LNCAP (cell line): Measurements from ENCODE around the gene NMBR.

Experiments used
- CTCF ChIP-seq: fragments of 450-650 bp; IDR thresholded peaks from 2 replicates; pipeline ENCODE4 v1.5.1; 2017; ENCODE audit warnings: mild to moderate bottlenecking

Gene NMBR

GRCh38 chr6:142071981-142072380 lies 74.9 kb downstream of the NMBR start:
- peak; percentile 26; the same call in 1 of the 2 replicates for TF ChIP-seq CTCF

GRCh38 chr6:142068416-142068815 lies 78.5 kb downstream of the NMBR start:
- no peak for TF ChIP-seq CTCF

- no peak for TF ChIP-seq CTCF
These were observed 88.2 kb downstream of the NMBR start for GRCh38 chr6:142058551-142059290.

- TF ChIP-seq CTCF = no peak
These were observed 91.7 kb downstream of the NMBR start for GRCh38 chr6:142055219-142055618.

- no peak for TF ChIP-seq CTCF
These were observed 95.5 kb downstream of the NMBR start for GRCh38 chr6:142051404-142051803.

- no peak for TF ChIP-seq CTCF
These were observed 98.3 kb downstream of the NMBR start for GRCh38 chr6:142048593-142048980.

GRCh38 chr6:142047934-142048592 lies 98.9 kb downstream of the NMBR start:
- TF ChIP-seq CTCF = no peak
